HepG2 (cell line): ENCODE data around the gene ATP8A1. TPM values are rescaled to one million over a fixed set of nuclear protein-coding genes. Genes with fewer than 3 reads are reported as not detected.

ENCODE experiments used
- ARNT ChIP-seq: fragments of 450-650 bp; IDR thresholded peaks from 2 replicates; pipeline ENCODE4 v1.6.1; 2017
- EHMT2 ChIP-seq: fragments of 200-600 bp; sonication (generic); IDR thresholded peaks from 2 replicates; pipeline ENCODE4 v1.7.0; 2017; ENCODE audit warnings: antibody characterized with exemption, low read depth, low read length, borderline replicate concordance
- FOSL1 ChIP-seq: sonication (generic); formaldehyde crosslinking; IDR thresholded peaks from 2 replicates; pipeline ENCODE4 v1.9.0; 2021; ENCODE audit warnings: missing genetic modification reagents, borderline replicate concordance
- IKZF1 ChIP-seq: fragments of 450-650 bp; IDR thresholded peaks from 2 replicates; pipeline ENCODE4 v1.7.1; 2016
- SIN3B ChIP-seq: fragments of 150-350 bp; IDR thresholded peaks from 2 replicates; pipeline ENCODE4 v1.6.1; 2014; ENCODE audit warnings: low read length
- SNRNP70 ChIP-seq: fragments of 200-400 bp; formaldehyde crosslinking; IDR thresholded peaks from 2 replicates; pipeline ENCODE4 v1.6.1; 2017; ENCODE audit warnings: mild to moderate bottlenecking, low read depth, low read length, moderate library complexity
- SUZ12 ChIP-seq: fragments of 150-350 bp; IDR thresholded peaks from 2 replicates; pipeline ENCODE4 v1.6.1; 2014; ENCODE audit warnings: low read depth, low read length
- ZBTB8A ChIP-seq: sonication (generic); formaldehyde crosslinking; IDR thresholded peaks from 2 replicates; pipeline ENCODE4 v1.4.0; 2020; ENCODE audit warnings: mild to moderate bottlenecking, low read depth, missing genetic modification reagents, borderline replicate concordance
- ZNF121 ChIP-seq: sonication (generic); formaldehyde crosslinking; IDR thresholded peaks from 2 replicates; pipeline ENCODE4 v1.5.0; 2020; ENCODE audit warnings: mild to moderate bottlenecking, missing genetic modification reagents
- ZNF225 ChIP-seq: sonication (generic); formaldehyde crosslinking; IDR thresholded peaks from 2 replicates; pipeline ENCODE4 v1.4.0; 2020; ENCODE audit warnings: mild to moderate bottlenecking, missing genetic modification reagents
- ZNF326 ChIP-seq: sonication (generic); formaldehyde crosslinking; IDR thresholded peaks from 2 replicates; pipeline ENCODE4 v1.4.0; 2020; ENCODE audit warnings: missing genetic modification reagents, borderline replicate concordance
- polyA plus RNA-seq, 8 experiments: library from polyadenylated mRNA; depleted of rRNA in 3 of 8; stranded (reverse) in 7 of 8; unstranded in 1 of 8; fragments of >200 nt; fragmentation: Illumina TruSeq in 4 of 8; extraction: Trizol in 4 of 8; gene quantifications; 2 replicates each; pipeline versions ENCODE4 v1.2.1 to v1.2.3, GENCODE V29; 2011 to 2016; ENCODE audit warnings: low read depth in 4 of 8, missing spikeins in 1 of 8, mixed read lengths in 1 of 8; ENCODE audit not compliant: insufficient read depth in 1 of 8
- total RNA-seq, 5 experiments: library from RNA; depleted of rRNA; stranded (reverse); fragments of >200 nt; fragmentation: Illumina TruSeq; extraction: Trizol; gene quantifications; 2 replicates each; pipeline ENCODE4 v1.2.3, GENCODE V29; 2016; ENCODE audit warnings: low read depth in 1 of 5
- TF ChIP-seq, protein P1 (sequence below): sonication (generic); formaldehyde crosslinking; IDR thresholded peaks from 2 replicates; pipeline ENCODE4 v1.9.0; 2022; ENCODE audit warnings: missing genetic modification reagents, mild to moderate bottlenecking, borderline replicate concordance
- TF ChIP-seq, protein P2 (sequence below): sonication (generic); formaldehyde crosslinking; IDR thresholded peaks from 2 replicates; pipeline ENCODE4 v1.5.0; 2020; ENCODE audit warnings: mild to moderate bottlenecking, missing genetic modification reagents, moderate library complexity
- TF ChIP-seq, protein P3 (sequence below): sonication (generic); formaldehyde crosslinking; conservative IDR thresholded peaks from 2 replicates; pipeline ENCODE4 v1.8.1; 2023; ENCODE audit warnings: missing genetic modification reagents
- TF ChIP-seq, protein P4 (sequence below): IDR thresholded peaks from 2 replicates; pipeline ENCODE4 v1.6.1; 2018; ENCODE audit warnings: missing genetic modification reagents
- TF ChIP-seq, protein P5 (sequence below): sonication (generic); formaldehyde crosslinking; IDR thresholded peaks from 2 replicates; pipeline ENCODE4 v1.5.0; 2020; ENCODE audit warnings: mild to moderate bottlenecking, missing genetic modification reagents
- TF ChIP-seq, protein P6 (sequence below): sonication (generic); IDR thresholded peaks from 2 replicates; pipeline ENCODE4 v1.6.1; 2016; ENCODE audit warnings: low read depth, borderline replicate concordance
- TF ChIP-seq, protein P7 (sequence below): sonication (generic); formaldehyde crosslinking; IDR thresholded peaks from 2 replicates; pipeline ENCODE4 v1.8.1; 2022; ENCODE audit warnings: mild to moderate bottlenecking, missing genetic modification reagents

Gene ATP8A1
- total and polyA plus RNA-seq, 2 of the 13 experiments (the other 11 are each of a cell fraction or from before 2014, with no cell fraction given) = 1.7 to 6.2 TPM

DNA sequence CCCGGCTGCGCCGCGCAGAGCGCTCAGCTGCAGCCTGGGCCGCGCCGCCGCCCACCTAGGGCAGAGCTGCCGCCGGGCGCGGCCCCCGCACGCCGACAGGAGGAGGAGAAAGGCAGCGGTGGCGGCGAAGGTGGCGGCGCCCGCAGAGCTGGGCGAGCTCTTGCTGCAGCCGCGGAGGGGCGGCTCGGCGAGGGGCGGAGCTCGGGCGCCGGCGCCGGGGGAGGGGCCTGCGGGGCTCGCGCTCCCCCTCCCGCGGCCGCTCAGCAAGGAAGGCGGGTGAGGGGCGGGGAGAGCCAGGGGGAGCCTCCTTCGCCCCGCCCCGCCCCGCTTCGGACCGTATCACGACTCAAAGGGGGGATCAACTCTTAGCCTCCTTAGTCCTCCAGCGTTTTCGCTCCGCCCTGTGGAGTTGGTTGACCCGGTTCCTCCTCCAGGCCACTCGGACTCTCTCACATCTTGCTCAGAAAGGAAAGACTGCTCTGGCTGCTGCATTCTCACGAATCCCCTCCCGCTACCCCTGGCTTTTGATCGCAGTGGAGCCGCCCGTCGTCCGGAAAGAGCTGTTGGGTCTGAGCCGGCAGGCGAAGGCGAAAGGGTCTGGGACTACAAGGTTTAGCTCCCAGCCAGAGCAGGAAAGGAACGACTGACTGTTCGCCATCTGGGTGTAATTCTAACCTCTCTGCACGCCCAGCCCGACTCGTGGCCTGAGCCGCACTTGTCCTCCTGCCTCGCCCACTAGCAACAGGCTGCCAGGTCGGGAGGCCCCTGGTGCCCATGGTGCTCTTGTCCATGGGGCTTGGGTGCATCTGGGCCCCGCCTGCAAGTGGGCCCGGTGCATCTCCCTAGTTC lies at the start of gene ATP8A1 (continued):
- TF ChIP-seq, protein P1, sequence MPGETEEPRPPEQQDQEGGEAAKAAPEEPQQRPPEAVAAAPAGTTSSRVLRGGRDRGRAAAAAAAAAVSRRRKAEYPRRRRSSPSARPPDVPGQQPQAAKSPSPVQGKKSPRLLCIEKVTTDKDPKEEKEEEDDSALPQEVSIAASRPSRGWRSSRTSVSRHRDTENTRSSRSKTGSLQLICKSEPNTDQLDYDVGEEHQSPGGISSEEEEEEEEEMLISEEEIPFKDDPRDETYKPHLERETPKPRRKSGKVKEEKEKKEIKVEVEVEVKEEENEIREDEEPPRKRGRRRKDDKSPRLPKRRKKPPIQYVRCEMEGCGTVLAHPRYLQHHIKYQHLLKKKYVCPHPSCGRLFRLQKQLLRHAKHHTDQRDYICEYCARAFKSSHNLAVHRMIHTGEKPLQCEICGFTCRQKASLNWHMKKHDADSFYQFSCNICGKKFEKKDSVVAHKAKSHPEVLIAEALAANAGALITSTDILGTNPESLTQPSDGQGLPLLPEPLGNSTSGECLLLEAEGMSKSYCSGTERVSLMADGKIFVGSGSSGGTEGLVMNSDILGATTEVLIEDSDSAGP (CRISPR knock-in tag) = peak; percentile 73
- no peak for TF ChIP-seq EHMT2
- TF ChIP-seq, protein P2, sequence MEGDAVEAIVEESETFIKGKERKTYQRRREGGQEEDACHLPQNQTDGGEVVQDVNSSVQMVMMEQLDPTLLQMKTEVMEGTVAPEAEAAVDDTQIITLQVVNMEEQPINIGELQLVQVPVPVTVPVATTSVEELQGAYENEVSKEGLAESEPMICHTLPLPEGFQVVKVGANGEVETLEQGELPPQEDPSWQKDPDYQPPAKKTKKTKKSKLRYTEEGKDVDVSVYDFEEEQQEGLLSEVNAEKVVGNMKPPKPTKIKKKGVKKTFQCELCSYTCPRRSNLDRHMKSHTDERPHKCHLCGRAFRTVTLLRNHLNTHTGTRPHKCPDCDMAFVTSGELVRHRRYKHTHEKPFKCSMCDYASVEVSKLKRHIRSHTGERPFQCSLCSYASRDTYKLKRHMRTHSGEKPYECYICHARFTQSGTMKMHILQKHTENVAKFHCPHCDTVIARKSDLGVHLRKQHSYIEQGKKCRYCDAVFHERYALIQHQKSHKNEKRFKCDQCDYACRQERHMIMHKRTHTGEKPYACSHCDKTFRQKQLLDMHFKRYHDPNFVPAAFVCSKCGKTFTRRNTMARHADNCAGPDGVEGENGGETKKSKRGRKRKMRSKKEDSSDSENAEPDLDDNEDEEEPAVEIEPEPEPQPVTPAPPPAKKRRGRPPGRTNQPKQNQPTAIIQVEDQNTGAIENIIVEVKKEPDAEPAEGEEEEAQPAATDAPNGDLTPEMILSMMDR = peak; percentile 13; the same call in 1 of the 2 replicates
- TF ChIP-seq ZNF225 (CRISPR knock-in tag) = peak; percentile 64; the same call in 1 of the 2 replicates
- TF ChIP-seq ZNF121 (CRISPR knock-in tag) = no peak
- TF ChIP-seq, protein P3, sequence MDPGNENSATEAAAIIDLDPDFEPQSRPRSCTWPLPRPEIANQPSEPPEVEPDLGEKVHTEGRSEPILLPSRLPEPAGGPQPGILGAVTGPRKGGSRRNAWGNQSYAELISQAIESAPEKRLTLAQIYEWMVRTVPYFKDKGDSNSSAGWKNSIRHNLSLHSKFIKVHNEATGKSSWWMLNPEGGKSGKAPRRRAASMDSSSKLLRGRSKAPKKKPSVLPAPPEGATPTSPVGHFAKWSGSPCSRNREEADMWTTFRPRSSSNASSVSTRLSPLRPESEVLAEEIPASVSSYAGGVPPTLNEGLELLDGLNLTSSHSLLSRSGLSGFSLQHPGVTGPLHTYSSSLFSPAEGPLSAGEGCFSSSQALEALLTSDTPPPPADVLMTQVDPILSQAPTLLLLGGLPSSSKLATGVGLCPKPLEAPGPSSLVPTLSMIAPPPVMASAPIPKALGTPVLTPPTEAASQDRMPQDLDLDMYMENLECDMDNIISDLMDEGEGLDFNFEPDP = no peak
- TF ChIP-seq IKZF1 = no peak
- TF ChIP-seq, protein P4, sequence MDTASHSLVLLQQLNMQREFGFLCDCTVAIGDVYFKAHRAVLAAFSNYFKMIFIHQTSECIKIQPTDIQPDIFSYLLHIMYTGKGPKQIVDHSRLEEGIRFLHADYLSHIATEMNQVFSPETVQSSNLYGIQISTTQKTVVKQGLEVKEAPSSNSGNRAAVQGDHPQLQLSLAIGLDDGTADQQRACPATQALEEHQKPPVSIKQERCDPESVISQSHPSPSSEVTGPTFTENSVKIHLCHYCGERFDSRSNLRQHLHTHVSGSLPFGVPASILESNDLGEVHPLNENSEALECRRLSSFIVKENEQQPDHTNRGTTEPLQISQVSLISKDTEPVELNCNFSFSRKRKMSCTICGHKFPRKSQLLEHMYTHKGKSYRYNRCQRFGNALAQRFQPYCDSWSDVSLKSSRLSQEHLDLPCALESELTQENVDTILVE (CRISPR knock-in tag) = peak; percentile 44; the same call in 1 of the 2 replicates
- TF ChIP-seq, protein P5, sequence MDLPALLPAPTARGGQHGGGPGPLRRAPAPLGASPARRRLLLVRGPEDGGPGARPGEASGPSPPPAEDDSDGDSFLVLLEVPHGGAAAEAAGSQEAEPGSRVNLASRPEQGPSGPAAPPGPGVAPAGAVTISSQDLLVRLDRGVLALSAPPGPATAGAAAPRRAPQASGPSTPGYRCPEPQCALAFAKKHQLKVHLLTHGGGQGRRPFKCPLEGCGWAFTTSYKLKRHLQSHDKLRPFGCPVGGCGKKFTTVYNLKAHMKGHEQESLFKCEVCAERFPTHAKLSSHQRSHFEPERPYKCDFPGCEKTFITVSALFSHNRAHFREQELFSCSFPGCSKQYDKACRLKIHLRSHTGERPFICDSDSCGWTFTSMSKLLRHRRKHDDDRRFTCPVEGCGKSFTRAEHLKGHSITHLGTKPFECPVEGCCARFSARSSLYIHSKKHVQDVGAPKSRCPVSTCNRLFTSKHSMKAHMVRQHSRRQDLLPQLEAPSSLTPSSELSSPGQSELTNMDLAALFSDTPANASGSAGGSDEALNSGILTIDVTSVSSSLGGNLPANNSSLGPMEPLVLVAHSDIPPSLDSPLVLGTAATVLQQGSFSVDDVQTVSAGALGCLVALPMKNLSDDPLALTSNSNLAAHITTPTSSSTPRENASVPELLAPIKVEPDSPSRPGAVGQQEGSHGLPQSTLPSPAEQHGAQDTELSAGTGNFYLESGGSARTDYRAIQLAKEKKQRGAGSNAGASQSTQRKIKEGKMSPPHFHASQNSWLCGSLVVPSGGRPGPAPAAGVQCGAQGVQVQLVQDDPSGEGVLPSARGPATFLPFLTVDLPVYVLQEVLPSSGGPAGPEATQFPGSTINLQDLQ = peak; percentile 30; the same call in 1 of the 2 replicates
- TF ChIP-seq, protein P6, sequence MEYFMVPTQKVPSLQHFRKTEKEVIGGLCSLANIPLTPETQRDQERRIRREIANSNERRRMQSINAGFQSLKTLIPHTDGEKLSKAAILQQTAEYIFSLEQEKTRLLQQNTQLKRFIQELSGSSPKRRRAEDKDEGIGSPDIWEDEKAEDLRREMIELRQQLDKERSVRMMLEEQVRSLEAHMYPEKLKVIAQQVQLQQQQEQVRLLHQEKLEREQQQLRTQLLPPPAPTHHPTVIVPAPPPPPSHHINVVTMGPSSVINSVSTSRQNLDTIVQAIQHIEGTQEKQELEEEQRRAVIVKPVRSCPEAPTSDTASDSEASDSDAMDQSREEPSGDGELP = no peak
- TF ChIP-seq, protein P7, sequence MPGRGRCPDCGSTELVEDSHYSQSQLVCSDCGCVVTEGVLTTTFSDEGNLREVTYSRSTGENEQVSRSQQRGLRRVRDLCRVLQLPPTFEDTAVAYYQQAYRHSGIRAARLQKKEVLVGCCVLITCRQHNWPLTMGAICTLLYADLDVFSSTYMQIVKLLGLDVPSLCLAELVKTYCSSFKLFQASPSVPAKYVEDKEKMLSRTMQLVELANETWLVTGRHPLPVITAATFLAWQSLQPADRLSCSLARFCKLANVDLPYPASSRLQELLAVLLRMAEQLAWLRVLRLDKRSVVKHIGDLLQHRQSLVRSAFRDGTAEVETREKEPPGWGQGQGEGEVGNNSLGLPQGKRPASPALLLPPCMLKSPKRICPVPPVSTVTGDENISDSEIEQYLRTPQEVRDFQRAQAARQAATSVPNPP (CRISPR knock-in tag) = 0 out of 2 replicates have a peak, but pooled peaks have one; percentile 22
- no peak for TF ChIP-seq ARNT
- no peak for TF ChIP-seq ZNF326 (CRISPR knock-in tag)
- TF ChIP-seq SNRNP70 = no peak
- no peak for TF ChIP-seq SIN3B
- no peak for TF ChIP-seq FOSL1
- TF ChIP-seq ZBTB8A = no peak
- TF ChIP-seq SUZ12 = no peak
